Upper lobe of left lung (tissue), 4 donors: ENCODE results near the gene ASPHD2.

ENCODE experiments used
- EP300 ChIP-seq, 4 donors: sonication (generic); formaldehyde crosslinking; IDR thresholded peaks; one replicate each; pipeline ENCODE4 v1.5.1; 2017; ENCODE audit warnings: antibody characterized with exemption in 4 of 4, control low read depth in 2 of 4
- POLR2A ChIP-seq, 4 donors: fragments of 450-650 bp; IDR thresholded peaks; one replicate each; pipeline ENCODE4 v1.5.1; 2016 to 2017; ENCODE audit warnings: antibody characterized with exemption in 4 of 4, mild to moderate bottlenecking in 2 of 4
- POLR2AphosphoS5 ChIP-seq, 2 donors: sonication (generic); formaldehyde crosslinking; IDR thresholded peaks; one replicate each; pipeline ENCODE4 v1.5.1; 2017; ENCODE audit warnings: antibody characterized with exemption in 2 of 2
- TF ChIP-seq, protein P1 (sequence below), 6 experiments: fragments of 450-650 bp in 4 of 6; fragments of 200-600 bp in 2 of 6; sonication (generic) in 2 of 6; IDR thresholded peaks; one replicate each; pipeline ENCODE4 v1.5.1; 2016 to 2019; ENCODE audit warnings: antibody characterized with exemption in 6 of 6

DNA sequence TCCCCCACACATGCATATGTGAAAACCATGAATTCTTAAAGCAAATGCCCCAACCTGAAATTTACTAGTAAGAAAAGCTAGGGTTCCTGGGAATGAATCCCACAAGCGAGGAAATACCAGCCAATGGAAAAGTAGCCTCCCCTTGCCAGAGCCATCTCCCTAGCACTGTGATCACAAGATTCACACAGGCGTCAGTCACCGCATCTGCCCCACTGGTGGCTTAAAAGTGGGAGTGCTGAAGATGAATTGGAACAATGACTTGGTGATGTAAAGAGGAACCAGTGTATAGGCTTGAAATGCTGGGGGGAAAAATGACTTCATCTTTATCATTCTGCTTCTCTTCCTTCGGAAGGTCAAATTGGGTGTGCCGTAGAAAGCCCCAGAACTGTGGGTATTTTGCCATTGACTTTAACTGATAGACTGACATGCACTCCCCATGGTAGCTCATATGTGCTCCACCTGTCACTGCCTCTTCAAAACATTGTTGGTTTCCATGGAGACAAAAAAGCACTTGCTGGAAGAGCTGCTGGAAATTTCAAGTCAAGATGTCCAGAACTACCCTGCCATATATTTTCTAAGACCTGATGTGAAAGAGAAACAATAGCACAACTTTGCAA lies 19.2 kb upstream of the ASPHD2 start:
- TF ChIP-seq, protein P1, sequence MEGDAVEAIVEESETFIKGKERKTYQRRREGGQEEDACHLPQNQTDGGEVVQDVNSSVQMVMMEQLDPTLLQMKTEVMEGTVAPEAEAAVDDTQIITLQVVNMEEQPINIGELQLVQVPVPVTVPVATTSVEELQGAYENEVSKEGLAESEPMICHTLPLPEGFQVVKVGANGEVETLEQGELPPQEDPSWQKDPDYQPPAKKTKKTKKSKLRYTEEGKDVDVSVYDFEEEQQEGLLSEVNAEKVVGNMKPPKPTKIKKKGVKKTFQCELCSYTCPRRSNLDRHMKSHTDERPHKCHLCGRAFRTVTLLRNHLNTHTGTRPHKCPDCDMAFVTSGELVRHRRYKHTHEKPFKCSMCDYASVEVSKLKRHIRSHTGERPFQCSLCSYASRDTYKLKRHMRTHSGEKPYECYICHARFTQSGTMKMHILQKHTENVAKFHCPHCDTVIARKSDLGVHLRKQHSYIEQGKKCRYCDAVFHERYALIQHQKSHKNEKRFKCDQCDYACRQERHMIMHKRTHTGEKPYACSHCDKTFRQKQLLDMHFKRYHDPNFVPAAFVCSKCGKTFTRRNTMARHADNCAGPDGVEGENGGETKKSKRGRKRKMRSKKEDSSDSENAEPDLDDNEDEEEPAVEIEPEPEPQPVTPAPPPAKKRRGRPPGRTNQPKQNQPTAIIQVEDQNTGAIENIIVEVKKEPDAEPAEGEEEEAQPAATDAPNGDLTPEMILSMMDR (IDR thresholded peaks at IDR 0.05) = no peak
- TF ChIP-seq EP300 (IDR thresholded peaks at IDR 0.05) (no peak), POLR2A (IDR thresholded peaks at IDR 0.05) (no peak), POLR2AphosphoS5 (IDR thresholded peaks at IDR 0.05) (no peak)
